HG03342 (cell line): ENCODE data around the gene CD300LB.
"Not testable (repeated sequence)": the region's sequence is repeated elsewhere in the genome, so short reads cannot be mapped to it uniquely, and the experiment has no call there.

ENCODE experiments used
- ATAC-seq: cut with Tn5 transposase; IDR thresholded peaks from one replicate; pipeline ENCODE4 v1.9.1; 2021; ENCODE audit warnings: mild to moderate bottlenecking, moderate library complexity; ENCODE audit not compliant: unreplicated experiment

CD300LB gene

GRCh38 chr17:74531231-74531761, at the start of gene CD300LB:
TSS of gene CD300LB (minus strand) at chr17:74531475. CDS start at chr17:74531350, 125 bp downstream.
- ATAC-seq = no peak

GRCh38 chr17:74579900-74580299, 48.6 kb upstream of the CD300LB start:
- ATAC-seq = no peak

GRCh38 chr17:74578979-74579378, 47.7 kb upstream of the CD300LB start:
- ATAC-seq = no peak

DNA sequence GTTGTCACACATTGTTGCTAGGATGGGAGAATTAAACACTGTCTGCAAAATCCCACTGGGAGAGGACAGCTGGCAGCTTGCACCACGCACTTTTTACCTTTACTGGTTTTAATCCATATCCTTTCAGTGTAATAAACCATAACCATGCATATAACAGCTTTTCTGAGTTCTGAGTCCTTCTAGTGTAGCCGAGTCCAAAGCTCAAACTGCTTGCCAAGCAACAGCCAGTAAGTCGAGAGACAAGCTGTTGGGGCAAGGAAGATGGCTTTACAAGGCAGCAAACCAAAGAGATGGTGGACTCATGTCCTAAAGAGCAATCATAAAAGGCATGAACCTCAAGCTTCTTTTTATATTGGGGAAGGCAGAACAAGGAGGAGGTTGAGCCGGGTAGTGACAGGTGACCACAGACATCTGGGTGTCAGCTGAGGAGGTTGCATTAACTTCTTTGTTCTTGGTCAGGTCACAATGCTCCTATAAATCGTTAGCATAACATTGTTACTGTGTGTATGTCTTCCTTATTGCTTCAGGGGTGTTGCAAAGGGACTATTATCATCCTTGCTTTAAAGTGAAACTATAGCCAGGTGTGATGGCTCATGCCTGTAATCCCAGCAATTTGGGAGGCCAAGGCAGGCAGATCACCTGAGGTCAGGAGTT, 43.3 kb upstream of the CD300LB start:
- ATAC-seq = no peak

DNA sequence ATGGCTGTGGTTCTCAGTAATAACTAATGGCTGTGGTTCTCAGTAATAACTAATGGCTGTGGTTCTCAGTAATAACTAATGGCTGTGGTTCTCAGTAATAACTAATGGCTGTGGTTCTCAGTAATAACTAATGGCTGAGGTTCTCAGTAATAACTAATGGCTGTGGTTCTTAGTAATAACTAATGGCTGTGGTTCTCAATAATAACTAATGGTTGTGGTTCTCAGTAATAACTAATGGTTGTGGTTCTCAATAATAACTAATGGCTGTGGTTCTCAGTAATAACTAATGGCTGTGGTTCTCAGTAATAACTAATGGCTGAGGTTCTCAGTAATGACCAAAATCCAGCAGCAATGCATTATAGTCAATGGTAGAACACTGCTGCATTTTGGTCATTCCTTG, 42.4 kb upstream of the CD300LB start:
- ATAC-seq = not testable (repeated sequence)

DNA sequence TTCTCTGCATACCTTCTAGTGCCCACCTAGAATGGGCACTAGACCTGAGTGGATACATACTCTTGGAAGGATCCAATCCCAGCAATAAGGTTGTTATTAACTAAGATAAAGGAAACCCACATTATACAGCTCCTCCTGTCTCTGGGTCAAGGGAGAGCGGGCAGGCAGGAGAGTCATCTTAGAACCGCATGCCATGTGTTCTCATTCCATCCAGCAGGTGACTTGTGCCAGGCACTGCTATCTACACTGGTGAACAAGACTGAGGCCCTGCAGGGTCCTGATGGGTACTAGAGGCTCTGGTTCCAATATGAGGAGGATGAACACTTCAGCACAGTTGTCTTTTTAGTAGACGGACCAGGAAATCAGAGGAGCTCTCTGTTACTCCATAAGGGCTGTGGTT, 41.9 kb upstream of the CD300LB start:
- no peak for ATAC-seq

- ATAC-seq = no peak
These were observed 40.5 kb upstream of the CD300LB start for GRCh38 chr17:74571621-74572270.

DNA sequence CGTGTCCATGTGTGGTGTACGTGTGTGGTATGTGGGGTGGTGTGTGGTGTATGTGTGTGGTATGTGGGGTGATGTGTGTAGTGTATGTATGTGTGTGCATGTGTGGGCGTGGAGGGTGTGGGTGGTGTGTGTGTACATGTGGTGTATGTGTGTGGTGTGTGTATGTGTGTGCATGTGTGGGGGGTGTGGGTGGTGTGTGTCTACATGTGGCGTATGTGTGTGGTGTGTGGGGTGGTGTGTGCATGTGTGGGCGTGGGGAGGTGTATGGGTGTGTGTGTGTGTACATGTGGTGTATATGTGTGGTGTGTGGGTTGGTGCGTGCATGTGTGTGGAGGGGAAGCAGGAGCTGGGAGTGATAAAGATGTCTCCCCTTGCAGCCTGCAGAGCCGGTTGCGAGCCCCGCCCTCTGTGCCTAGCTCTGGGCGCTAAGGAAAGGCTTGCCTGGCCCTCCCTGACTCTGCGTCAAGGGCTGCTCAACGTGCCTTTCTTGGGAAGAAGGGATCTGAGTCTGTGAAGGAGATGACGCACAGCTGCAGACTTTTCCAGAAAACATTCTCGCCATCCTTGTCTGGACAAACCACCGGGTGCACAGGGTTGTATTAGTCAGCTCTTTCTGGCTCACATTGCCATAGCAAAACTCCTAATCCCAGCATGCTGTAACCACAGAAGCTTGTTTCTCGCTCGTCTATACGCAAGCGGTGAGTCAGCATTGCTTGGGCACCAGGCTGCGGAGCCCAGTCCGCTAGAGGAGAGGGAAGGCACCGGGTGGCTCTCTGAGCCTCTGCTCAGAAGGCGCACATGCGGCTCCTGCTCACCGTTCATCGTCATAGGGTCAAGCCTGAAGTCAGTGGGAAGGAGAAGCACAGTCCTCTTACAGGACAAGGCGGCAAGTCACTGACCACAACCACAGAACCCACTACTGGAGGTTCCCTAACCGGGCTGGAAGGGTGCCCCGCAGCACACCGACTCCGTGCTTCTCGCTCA, 38.0 kb upstream of the CD300LB start:
- ATAC-seq = no peak

DNA sequence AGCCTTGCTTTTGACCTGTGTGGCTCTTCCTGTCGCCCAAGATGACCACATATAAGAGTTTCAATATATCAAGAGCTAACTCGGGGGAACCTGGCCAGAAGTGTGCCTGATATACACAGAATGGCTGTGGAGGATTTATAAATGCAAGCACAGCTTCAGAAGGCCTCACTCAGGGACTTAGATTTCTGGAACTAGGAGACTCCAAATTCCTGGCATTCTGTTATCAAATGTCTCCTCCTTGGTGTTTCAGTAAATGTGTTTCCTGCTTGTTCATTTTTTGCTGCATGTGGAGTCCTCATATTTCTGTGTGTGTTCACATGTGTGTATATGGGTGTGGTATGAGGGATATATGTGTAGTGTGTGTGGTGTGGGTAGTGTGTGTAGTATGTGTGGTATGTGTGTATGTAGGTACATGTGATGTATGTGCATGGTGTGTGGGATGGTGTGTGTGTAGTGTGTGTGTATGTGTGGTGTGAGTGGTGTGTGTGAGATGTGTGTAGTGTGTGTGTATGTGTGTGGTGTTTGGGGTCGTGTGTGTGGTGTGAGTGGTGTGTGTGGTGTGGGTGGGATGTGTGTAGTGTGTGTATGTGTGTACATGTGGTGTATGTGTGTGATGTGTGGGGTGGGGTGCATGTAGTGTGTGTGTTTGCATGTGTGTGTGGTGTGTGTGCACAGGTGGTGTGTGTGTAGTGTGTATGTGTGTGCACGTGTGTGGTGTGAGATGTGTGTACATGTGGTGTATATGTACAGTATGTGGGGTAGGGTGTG, 37.0 kb upstream of the CD300LB start:
- ATAC-seq = no peak

- ATAC-seq = no peak
These were observed 36.1 kb upstream of the CD300LB start, which contains the start of gene CD300H for GRCh38 chr17:74567397-74567796. TSS of gene CD300H (minus strand) at chr17:74567509.

DNA sequence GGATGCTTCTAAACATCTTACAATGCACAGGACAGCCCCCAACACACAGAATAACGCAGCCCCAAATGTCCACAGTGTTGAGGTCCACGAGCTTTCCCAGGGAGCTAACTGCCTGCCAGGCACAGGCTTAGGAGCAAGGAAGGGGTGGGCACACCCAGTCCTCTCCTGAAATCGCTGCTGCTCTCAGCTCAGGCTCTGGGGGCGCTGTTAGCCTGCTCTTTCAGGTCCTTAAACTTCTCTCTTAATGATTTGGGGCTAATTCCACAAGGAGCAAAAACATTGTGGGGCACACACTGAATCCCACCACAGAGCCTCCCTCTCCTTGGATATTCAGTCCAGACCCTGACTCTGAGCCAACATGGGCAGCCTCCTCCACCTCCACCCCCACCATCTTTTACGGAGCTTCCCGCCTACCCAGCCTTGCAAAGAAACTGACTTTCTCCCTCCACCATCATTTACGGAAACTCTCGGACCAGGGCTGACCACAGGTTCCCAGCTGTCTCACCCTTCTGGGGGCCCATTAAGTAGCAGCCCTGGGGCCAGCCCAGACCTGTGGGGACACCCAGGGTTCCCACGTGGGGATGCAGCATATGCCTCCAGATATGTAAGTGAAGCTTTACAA, 35.0 kb upstream of the CD300LB start:
- ATAC-seq = no peak

GRCh38 chr17:74565126-74565525, 33.9 kb upstream of the CD300LB start:
- no peak for ATAC-seq

- no peak for ATAC-seq
These were observed 32.1 kb upstream of the CD300LB start for GRCh38 chr17:74563358-74563757.

DNA sequence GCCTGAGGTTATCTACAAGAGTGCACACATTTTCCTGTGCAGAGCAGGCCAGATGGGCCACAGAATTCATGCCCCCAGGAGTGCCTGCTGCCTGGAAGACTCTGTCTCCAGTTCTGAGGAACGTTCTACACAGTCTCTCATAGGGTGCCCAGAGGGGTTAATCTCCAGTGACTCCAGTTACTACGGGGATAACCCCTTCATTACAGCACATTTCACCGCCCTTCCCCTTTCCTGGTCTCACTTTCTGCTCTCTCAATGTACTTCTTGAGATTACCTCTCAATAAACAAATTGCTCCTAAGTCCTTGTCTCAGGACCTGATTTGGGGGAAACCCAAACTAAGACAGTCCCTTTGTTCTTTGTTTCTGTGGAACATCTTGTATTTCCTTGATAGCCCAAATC, 30.3 kb upstream of the CD300LB start:
- no peak for ATAC-seq

- no peak for ATAC-seq
These were observed 27.7 kb upstream of the CD300LB start for GRCh38 chr17:74558882-74559519.

DNA sequence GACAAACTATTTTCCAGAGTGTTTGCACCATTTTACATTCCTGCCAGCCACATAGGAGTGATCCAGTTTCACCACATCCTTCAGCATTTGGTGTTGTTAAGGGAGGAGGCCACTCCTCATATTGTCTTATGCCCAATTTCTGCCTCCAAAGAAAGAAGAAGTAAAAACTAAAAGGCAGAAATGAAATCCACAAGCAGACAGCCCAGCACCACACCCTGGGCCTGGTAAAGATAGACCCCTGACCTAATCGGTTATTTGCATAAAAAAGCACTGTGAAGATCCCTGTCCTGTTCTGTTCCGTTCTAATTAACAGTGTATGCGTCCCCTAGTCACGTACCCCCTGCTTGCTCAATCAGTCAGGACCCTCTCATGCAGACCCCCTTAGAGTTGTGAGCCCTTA, 27.1 kb upstream of the CD300LB start:
- ATAC-seq = not testable (repeated sequence)

DNA sequence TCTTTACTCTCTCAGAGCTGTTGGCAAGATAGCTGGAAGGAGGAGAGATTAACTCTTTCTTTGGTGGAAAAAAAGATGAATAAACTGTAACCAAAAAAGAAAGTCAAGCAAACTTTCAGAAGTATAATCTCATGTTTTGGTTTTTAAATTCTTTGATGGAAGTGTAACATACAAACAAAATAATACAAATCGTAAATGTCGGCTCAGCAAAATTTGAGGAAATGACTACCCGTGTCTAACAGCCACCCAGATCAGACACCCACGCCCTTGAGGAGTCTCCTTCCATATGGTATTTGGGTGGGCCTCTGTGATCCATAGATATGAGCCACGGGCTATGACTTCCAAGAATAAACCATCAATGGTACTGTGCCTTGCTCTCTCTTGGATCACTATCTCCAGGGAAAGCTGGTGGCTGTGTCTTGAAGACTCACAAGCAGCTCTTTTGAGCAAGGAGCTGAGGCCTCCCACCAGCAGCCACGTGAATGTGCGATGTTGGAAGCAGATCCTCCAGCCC, 24.2 kb upstream of the CD300LB start:
- ATAC-seq = no peak

DNA sequence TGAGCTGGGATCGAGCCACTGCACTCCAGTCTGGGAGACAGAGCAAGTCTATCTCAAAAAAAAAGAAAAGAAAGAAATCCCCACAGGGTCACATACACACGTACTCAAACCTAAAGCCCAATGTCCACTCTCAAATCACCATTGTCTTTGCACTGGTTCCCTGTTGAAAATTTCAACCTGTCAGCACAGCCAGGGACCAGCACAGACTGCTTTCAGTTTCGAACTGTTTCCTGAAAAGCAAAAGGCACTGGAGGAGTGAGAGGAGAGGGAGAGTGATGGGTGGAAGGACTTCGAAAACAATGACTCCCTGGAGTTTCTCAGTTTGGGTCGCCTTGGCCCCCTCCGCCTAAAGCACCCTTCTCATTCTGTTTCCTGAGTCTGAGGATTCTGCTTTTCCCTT, 23.6 kb upstream of the CD300LB start:
- no peak for ATAC-seq

DNA sequence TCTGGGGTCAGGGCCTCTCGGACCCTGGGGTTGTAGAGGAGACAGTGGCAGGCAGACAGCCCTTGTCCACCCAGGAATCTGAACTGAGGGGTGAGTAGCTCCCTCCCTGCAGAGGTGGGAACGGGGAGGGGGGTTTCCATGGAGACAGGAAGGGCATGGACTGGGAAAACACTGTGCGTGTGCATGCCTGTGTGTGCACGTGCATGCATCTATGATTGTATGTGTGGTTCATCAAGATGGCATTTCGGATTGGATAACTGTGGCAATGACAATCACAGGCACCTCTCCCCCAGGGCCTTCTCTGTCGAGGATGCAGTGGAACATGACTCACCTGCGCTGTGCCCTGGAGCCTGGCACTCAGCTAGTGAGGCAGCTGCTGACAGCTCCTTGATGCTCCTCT, 20.8 kb upstream of the CD300LB start:
- no peak for ATAC-seq
